Astrocyte of the spinal cord (primary cell): Measurements from ENCODE around the gene RPS26.

Experiments used
- DNase-seq: peaks from one replicate; pipeline ENCODE4 v3.0.0; 2011; ENCODE audit warnings: low read depth, low spot score
- H3K4me3 ChIP-seq: 2 replicates; pipeline ENCODE4 v1.5.1; 2011; ENCODE audit warnings: low read depth, mild to moderate bottlenecking, low read length, moderate library complexity
- in situ Hi-C: cut with HindIII; loops from 2 replicates; pipeline ENCODE4 v1.10.0; 2017; ENCODE audit warnings: low sequenced_read_pairs
- TF ChIP-seq, protein P1 (sequence below): IDR thresholded peaks from 2 replicates; pipeline ENCODE4 v1.5.1; 2012; ENCODE audit warnings: low read depth, mild to moderate bottlenecking, low read length, inconsistent platforms

The RPS26 gene

GRCh38 chr12:56086096-56086495 lies 44.4 kb downstream of the RPS26 start:
- in situ Hi-C loops: no loop called here
- TF ChIP-seq, protein P1, sequence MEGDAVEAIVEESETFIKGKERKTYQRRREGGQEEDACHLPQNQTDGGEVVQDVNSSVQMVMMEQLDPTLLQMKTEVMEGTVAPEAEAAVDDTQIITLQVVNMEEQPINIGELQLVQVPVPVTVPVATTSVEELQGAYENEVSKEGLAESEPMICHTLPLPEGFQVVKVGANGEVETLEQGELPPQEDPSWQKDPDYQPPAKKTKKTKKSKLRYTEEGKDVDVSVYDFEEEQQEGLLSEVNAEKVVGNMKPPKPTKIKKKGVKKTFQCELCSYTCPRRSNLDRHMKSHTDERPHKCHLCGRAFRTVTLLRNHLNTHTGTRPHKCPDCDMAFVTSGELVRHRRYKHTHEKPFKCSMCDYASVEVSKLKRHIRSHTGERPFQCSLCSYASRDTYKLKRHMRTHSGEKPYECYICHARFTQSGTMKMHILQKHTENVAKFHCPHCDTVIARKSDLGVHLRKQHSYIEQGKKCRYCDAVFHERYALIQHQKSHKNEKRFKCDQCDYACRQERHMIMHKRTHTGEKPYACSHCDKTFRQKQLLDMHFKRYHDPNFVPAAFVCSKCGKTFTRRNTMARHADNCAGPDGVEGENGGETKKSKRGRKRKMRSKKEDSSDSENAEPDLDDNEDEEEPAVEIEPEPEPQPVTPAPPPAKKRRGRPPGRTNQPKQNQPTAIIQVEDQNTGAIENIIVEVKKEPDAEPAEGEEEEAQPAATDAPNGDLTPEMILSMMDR: no peak
- no peak overlapping the region for H3K4me3 ChIP-seq
- DNase-seq: no peak

GRCh38 chr12:56086608-56087007 lies 44.9 kb downstream of the RPS26 start:
- DNase-seq: no peak
- in situ Hi-C loops: no loop called here
- no peak overlapping the region for H3K4me3 ChIP-seq
- TF ChIP-seq, protein P1: no peak

- in situ Hi-C loops: no loop called here
- no peak overlapping the region for H3K4me3 ChIP-seq
Observed at GRCh38 chr12:56087220-56087619, 45.5 kb downstream of the RPS26 start.

More at GRCh38 chr12:56087220-56087619, 45.5 kb downstream of the RPS26 start:
- DNase-seq: no peak
- TF ChIP-seq, protein P1: no peak
